Left lung (tissue), 10 donors: ENCODE data around the gene EMILIN3. TPM values are rescaled to one million over a fixed set of nuclear protein-coding genes. Genes with fewer than 3 reads are reported as not detected.

Experiments
- ATAC-seq: fragments of 200-7000 bp; cut with Tn5 transposase; one replicate; pipeline ENCODE4 v1.9.1; 2020; ENCODE audit warnings: moderate library complexity
- DNase-seq, 4 donors: peaks; one replicate each; pipeline ENCODE4 v3.0.0-alpha.2; 2013 to 2020
- H3K27ac ChIP-seq, 2 donors: fragments of 200-600 bp; sonication (generic) in 1 of 2; one replicate each; pipeline versions ENCODE4 v1.5.0 to v1.8.0; 2020 to 2021
- H3K27me3 ChIP-seq, 2 donors: fragments of 200-600 bp; sonication (generic) in 1 of 2; one replicate each; pipeline versions ENCODE4 v1.5.0 to v1.8.0; 2020 to 2021
- H3K36me3 ChIP-seq, 2 donors: fragments of 200-600 bp; sonication (generic) in 1 of 2; one replicate each; pipeline versions ENCODE4 v1.5.0 to v1.8.0; 2020 to 2021
- H3K4me1 ChIP-seq, 2 donors: fragments of 200-600 bp; one replicate each; pipeline ENCODE4 v1.8.0; 2021
- H3K4me3 ChIP-seq, 2 donors: fragments of 200-600 bp; sonication (generic) in 1 of 2; one replicate each; pipeline versions ENCODE4 v1.5.0 to v1.8.0; 2020 to 2021; ENCODE audit warnings: mild to moderate bottlenecking in 1 of 2
- H3K9me3 ChIP-seq, 2 donors: fragments of 200-600 bp; sonication (generic) in 1 of 2; one replicate each; pipeline versions ENCODE4 v1.5.0 to v1.8.0; 2020 to 2021
- CTCF ChIP-seq, 2 donors: fragments of 200-600 bp; sonication (generic) in 1 of 2; IDR thresholded peaks; one replicate each; pipeline versions ENCODE4 v1.5.0 to v1.8.0; 2021; ENCODE audit warnings: antibody characterized with exemption in 2 of 2
- intact Hi-C, 2 donors: fragments of 100-400 bp; cut with DNase I; formaldehyde crosslinking; loops; one replicate each; pipeline versions ENCODE4 v1.11.2 to v1.14.2; 2022
- polyA plus RNA-seq, 6 donors: library from polyadenylated mRNA; unstranded; fragments of 120-200 nt; gene quantifications; one replicate each; pipeline ENCODE4 v1.2.1, GENCODE V29; 2013; ENCODE audit not compliant: insufficient read length in 6 of 6
- total RNA-seq, 2 donors: library from RNA; stranded (reverse); fragmentation: NEBNext Ultra II Directional; extraction: Animal tissue kit (Norgen Biotek cat#: 25700); gene quantifications; one replicate each; pipeline ENCODE4 v1.2.1, GENCODE V29; 2021
- donor health status: DM: no; HTN: yes; CAD: no.
- donor health status: DM: no; HTN: no; CAD: no.

EMILIN3 gene
- total and polyA plus RNA-seq, 8 donors: 0.08 to 2.5 (median 2.0) TPM

- ATAC-seq (no peak), DNase-seq (no peak)
- Histone ChIP-seq H3K27me3 (no peaks in the 10 kb centered on the region), H3K4me3 (no peak overlapping the region), H3K4me1 (no peaks in the 10 kb centered on the region), H3K9me3 (no peaks in the 10 kb centered on the region), H3K27ac (no peak overlapping the region), H3K36me3 (no peaks in the 10 kb centered on the region)
- intact Hi-C loops: no loop called here
- no peak for TF ChIP-seq CTCF (IDR thresholded peaks at IDR 0.05)
Observed at GRCh38 chr20:41394931-41395666, 28.5 kb upstream of the EMILIN3 start.

GRCh38 chr20:41394081-41394480, 27.5 kb upstream of the EMILIN3 start:
- Histone ChIP-seq H3K27ac (no peak overlapping the region), H3K4me1 (no peaks in the 10 kb centered on the region), H3K9me3 (no peaks in the 10 kb centered on the region), H3K36me3 (no peaks in the 10 kb centered on the region), H3K4me3 (no peak overlapping the region), H3K27me3 (no peaks in the 10 kb centered on the region)
- DNase-seq: no peak
- no peak for ATAC-seq
- no peak for TF ChIP-seq CTCF (IDR thresholded peaks at IDR 0.05)
- intact Hi-C loops: no loop called here

GRCh38 chr20:41393705-41394066, 27.1 kb upstream of the EMILIN3 start:
- TF ChIP-seq CTCF (IDR thresholded peaks at IDR 0.05): no peak
- Histone ChIP-seq H3K4me1 (no peaks in the 10 kb centered on the region), H3K4me3 (no peak overlapping the region), H3K27me3 (no peaks in the 10 kb centered on the region), H3K36me3 (no peaks in the 10 kb centered on the region), H3K9me3 (no peaks in the 10 kb centered on the region), H3K27ac (no peak overlapping the region)
- intact Hi-C loops: no loop called here
- DNase-seq (no peak), ATAC-seq (no peak)

GRCh38 chr20:41392871-41393704, 26.5 kb upstream of the EMILIN3 start:
- H3K4me3 ChIP-seq: no peak overlapping the region
- no peaks in the 10 kb centered on the region for H3K9me3 ChIP-seq
- DNase-seq (no peak), ATAC-seq (no peak)
- H3K27ac ChIP-seq: no peak overlapping the region
- H3K27me3 ChIP-seq: no peaks in the 10 kb centered on the region
- no peak for TF ChIP-seq CTCF (IDR thresholded peaks at IDR 0.05)
- intact Hi-C loops: no loop called here
- H3K36me3 ChIP-seq: no peaks in the 10 kb centered on the region
- H3K4me1 ChIP-seq: no peaks in the 10 kb centered on the region

GRCh38 chr20:41392295-41392694, 25.7 kb upstream of the EMILIN3 start:
- H3K9me3 ChIP-seq: no peaks in the 10 kb centered on the region
- H3K27ac ChIP-seq: no peak overlapping the region
- no peaks in the 10 kb centered on the region for H3K27me3 ChIP-seq
- ATAC-seq: no peak
- no peak for DNase-seq
- H3K4me1 ChIP-seq: no peaks in the 10 kb centered on the region
- intact Hi-C loops: no loop called here
- no peak overlapping the region for H3K4me3 ChIP-seq
- H3K36me3 ChIP-seq: no peaks in the 10 kb centered on the region
- TF ChIP-seq CTCF (IDR thresholded peaks at IDR 0.05): no peak
